Glutamatergic neuron (in vitro differentiated cells): Measurements from ENCODE around the gene KRT5. TPM values are rescaled to one million over a fixed set of nuclear protein-coding genes. Genes with fewer than 3 reads are reported as not detected.

Experiments
- DNase-seq: peaks from one replicate; pipeline ENCODE4 v3.0.0; 2022
- H3K27ac Mint-ChIP-seq: one replicate; pipeline ENCODE4 v1.8.0; 2020; ENCODE audit warnings: mild to moderate bottlenecking, mixed read lengths, inconsistent platforms; ENCODE audit not compliant: unreplicated experiment
- H3K27me3 Mint-ChIP-seq: one replicate; pipeline ENCODE4 v1.8.0; 2020; ENCODE audit warnings: mild to moderate bottlenecking, moderate library complexity, mixed read lengths, inconsistent platforms; ENCODE audit not compliant: unreplicated experiment
- H3K36me3 Mint-ChIP-seq: one replicate; pipeline ENCODE4 v1.8.0; 2020; ENCODE audit warnings: mild to moderate bottlenecking, mixed read lengths, inconsistent platforms; ENCODE audit not compliant: unreplicated experiment
- H3K4me1 Mint-ChIP-seq: one replicate; pipeline ENCODE4 v1.8.0; 2020; ENCODE audit warnings: mild to moderate bottlenecking, low read depth, mixed read lengths, inconsistent platforms; ENCODE audit not compliant: unreplicated experiment
- H3K4me3 Mint-ChIP-seq: one replicate; pipeline ENCODE4 v1.8.0; 2020; ENCODE audit warnings: mild to moderate bottlenecking, mixed read lengths, inconsistent platforms; ENCODE audit not compliant: unreplicated experiment
- H3K9me3 Mint-ChIP-seq: one replicate; pipeline ENCODE4 v1.8.0; 2020; ENCODE audit warnings: mild to moderate bottlenecking, moderate library complexity, mixed read lengths, inconsistent platforms; ENCODE audit not compliant: unreplicated experiment
- CTCF ChIP-seq: fragments of 200-600 bp; sonication (generic); IDR thresholded peaks from one replicate; pipeline ENCODE4 v1.5.0; 2021; ENCODE audit not compliant: partially characterized antibody, unreplicated experiment
- total RNA-seq: library from RNA; stranded (reverse); fragmentation: NEBNext Ultra II Directional; extraction: Animal tissue kit (Norgen Biotek cat#: 25700); gene quantifications from one replicate; pipeline ENCODE4 v1.2.1, GENCODE V29; 2021; ENCODE audit not compliant: unreplicated experiment

Gene KRT5
- total RNA-seq, 1 donor from 2014 or later, result not detected

GRCh38 chr12:52559979-52560378 is 39.8 kb upstream of the KRT5 start:
- no peak for DNase-seq
- Mint-ChIP-seq H3K36me3 (no peaks in the 10 kb centered on the region), H3K4me1 (no peaks in the 10 kb centered on the region), H3K4me3 (no peak overlapping the region), H3K27me3 (peaks cover 13% of the 10 kb centered on the region), H3K9me3 (peaks cover 1% of the 10 kb centered on the region), H3K27ac (no peak overlapping the region)
- TF ChIP-seq CTCF, result no peak

- no peaks in the 10 kb centered on the region for H3K36me3 Mint-ChIP-seq
- H3K27me3 Mint-ChIP-seq, result peaks cover 16% of the 10 kb centered on the region
- H3K4me1 Mint-ChIP-seq, result no peaks in the 10 kb centered on the region
- DNase-seq, result no peak
- H3K9me3 Mint-ChIP-seq, result peaks cover 1% of the 10 kb centered on the region
- H3K27ac Mint-ChIP-seq, result no peak overlapping the region
- no peak overlapping the region for H3K4me3 Mint-ChIP-seq
- TF ChIP-seq CTCF, result no peak
These were observed 38.7 kb upstream of the KRT5 start for GRCh38 chr12:52558781-52559445.

GRCh38 chr12:52557476-52557875 is 37.3 kb upstream of the KRT5 start:
- peaks cover 16% of the 10 kb centered on the region for H3K27me3 Mint-ChIP-seq
- H3K4me1 Mint-ChIP-seq, result no peaks in the 10 kb centered on the region
- H3K27ac Mint-ChIP-seq, result no peak overlapping the region
- H3K36me3 Mint-ChIP-seq, result no peaks in the 10 kb centered on the region
- no peak for TF ChIP-seq CTCF
- H3K9me3 Mint-ChIP-seq, result no peaks in the 10 kb centered on the region
- no peak overlapping the region for H3K4me3 Mint-ChIP-seq
- no peak for DNase-seq

GRCh38 chr12:52555577-52555976 is 35.4 kb upstream of the KRT5 start:
- no peak for DNase-seq
- H3K9me3 Mint-ChIP-seq, result peaks cover 2% of the 10 kb centered on the region
- peaks cover 20% of the 10 kb centered on the region for H3K27me3 Mint-ChIP-seq
- no peaks in the 10 kb centered on the region for H3K4me1 Mint-ChIP-seq
- H3K4me3 Mint-ChIP-seq, result no peak overlapping the region
- no peak for TF ChIP-seq CTCF
- no peaks in the 10 kb centered on the region for H3K36me3 Mint-ChIP-seq
- no peak overlapping the region for H3K27ac Mint-ChIP-seq

- peaks cover 14% of the 10 kb centered on the region for H3K27me3 Mint-ChIP-seq
- no peaks in the 10 kb centered on the region for H3K36me3 Mint-ChIP-seq
- no peaks in the 10 kb centered on the region for H3K4me1 Mint-ChIP-seq
- H3K4me3 Mint-ChIP-seq, result no peak within 1 kb of the TSS
- no peak for DNase-seq
- no peak within 1 kb of the TSS for H3K27ac Mint-ChIP-seq
- no peak for TF ChIP-seq CTCF
- peaks cover 2% of the 10 kb centered on the region for H3K9me3 Mint-ChIP-seq
These were observed 32.5 kb upstream of the KRT5 start, which contains the start of gene KRT71 for GRCh38 chr12:52552681-52553195. KRT71 (minus strand) TSS chr12:52553145; CDS start chr12:52553077, 68 bp downstream.
